HCT116 (cell line): ENCODE measurements around the gene OXER1.

Source experiments
- CTCF ChIP-seq, 3 experiments: fragments of 200-600 bp in 1 of 3; sonication (generic) in 1 of 3; IDR thresholded peaks in 2 of 3; conservative IDR thresholded peaks in 1 of 3; 2 replicates each; pipeline ENCODE4 v1.5.1; 2012 to 2017; ENCODE audit warnings: low read depth in 2 of 3, low read length in 2 of 3, antibody characterized with exemption in 1 of 3, borderline replicate concordance in 1 of 3, control low read depth in 1 of 3, mild to moderate bottlenecking in 1 of 3, mixed read lengths in 1 of 3, mixed run types in 1 of 3, moderate library complexity in 1 of 3; ENCODE audit not compliant: insufficient read depth in 1 of 3
- TF ChIP-seq, protein P1 (sequence below): IDR thresholded peaks from 2 replicates; pipeline ENCODE4 v1.6.1; 2012

DNA sequence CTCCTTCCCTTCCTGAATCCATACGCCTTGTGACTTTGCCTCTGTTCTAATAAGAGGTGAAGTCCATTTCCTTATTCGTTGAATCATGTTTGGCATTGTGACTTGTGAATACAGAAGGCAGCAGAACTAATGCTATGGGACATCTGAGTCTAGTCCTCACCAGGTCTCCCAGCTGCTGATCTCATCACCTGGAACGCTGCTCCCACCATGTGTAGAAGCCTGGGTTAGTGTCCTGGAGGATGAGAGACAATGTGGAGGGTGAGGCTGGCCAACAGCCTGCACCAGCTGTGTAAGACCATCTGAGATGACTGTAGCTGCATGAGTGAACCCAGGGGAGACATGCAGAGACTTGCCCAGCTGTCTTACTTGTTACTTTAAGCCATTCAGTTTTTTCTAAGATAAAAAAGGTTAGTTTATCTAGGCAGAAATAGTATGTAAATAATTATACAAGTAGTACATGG, 31.9 kb upstream of the OXER1 start:
- TF ChIP-seq CTCF (IDR thresholded peaks at IDR 0.05 in 2 of 3, conservative IDR thresholded peaks at IDR 0.05 in 1 of 3; ENCODE audit: borderline replicate concordance in 1 of 3, insufficient read depth in 1 of 3, low read depth in 2 of 3, low read length in 2 of 3), result no peak
- TF ChIP-seq, protein P1, sequence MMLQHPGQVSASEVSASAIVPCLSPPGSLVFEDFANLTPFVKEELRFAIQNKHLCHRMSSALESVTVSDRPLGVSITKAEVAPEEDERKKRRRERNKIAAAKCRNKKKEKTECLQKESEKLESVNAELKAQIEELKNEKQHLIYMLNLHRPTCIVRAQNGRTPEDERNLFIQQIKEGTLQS, result no peak
